KMS-11 (cell line): Measurements from ENCODE around the gene CCDC188.

ENCODE experiments used
- H2AFZ ChIP-seq: fragments of 200-600 bp; sonication (generic); 2 replicates; pipeline ENCODE4 v1.6.1; 2016; ENCODE audit warnings: antibody characterized with exemption, mixed run types, low read depth
- H3K27ac ChIP-seq: fragments of 200-600 bp; sonication (generic); 2 replicates; pipeline ENCODE4 v1.6.1; 2016; ENCODE audit warnings: mild to moderate bottlenecking, mixed run types
- H3K27me3 ChIP-seq: fragments of 200-600 bp; sonication (generic); 2 replicates; pipeline ENCODE4 v1.6.1; 2017; ENCODE audit warnings: mild to moderate bottlenecking, low read depth, mixed run types, moderate library complexity; ENCODE audit not compliant: insufficient read depth
- H3K36me3 ChIP-seq: fragments of 200-600 bp; sonication (generic); 2 replicates; pipeline ENCODE4 v1.6.1; 2017; ENCODE audit warnings: mild to moderate bottlenecking, mixed run types; ENCODE audit not compliant: insufficient read depth
- H3K4me1 ChIP-seq: fragments of 200-600 bp; sonication (generic); 2 replicates; pipeline ENCODE4 v1.6.1; 2016; ENCODE audit warnings: mild to moderate bottlenecking, low read depth, mixed run types; ENCODE audit not compliant: poor library complexity, severe bottlenecking
- H3K4me2 ChIP-seq: fragments of 200-600 bp; sonication (generic); 2 replicates; pipeline ENCODE4 v1.7.0; 2016; ENCODE audit warnings: mild to moderate bottlenecking, mixed run types
- H3K4me3 ChIP-seq: fragments of 200-600 bp; sonication (generic); IDR thresholded peaks from 2 replicates; pipeline ENCODE4 v1.6.1; 2017; ENCODE audit warnings: low read depth, low read length, mixed read lengths; ENCODE audit not compliant: insufficient read depth
- H3K79me2 ChIP-seq: fragments of 200-600 bp; sonication (generic); 2 replicates; pipeline ENCODE4 v1.6.1; 2016; ENCODE audit warnings: low read depth, mixed run types; ENCODE audit not compliant: insufficient read depth
- H3K9ac ChIP-seq: fragments of 200-600 bp; sonication (generic); 2 replicates; pipeline ENCODE4 v1.6.1; 2016; ENCODE audit warnings: mild to moderate bottlenecking, mixed run types
- H4K20me1 ChIP-seq: fragments of 200-600 bp; sonication (generic); 2 replicates; pipeline ENCODE4 v1.6.1; 2016; ENCODE audit warnings: mild to moderate bottlenecking, mixed run types; ENCODE audit not compliant: insufficient read depth
- TF ChIP-seq, protein P1 (sequence below): fragments of 200-600 bp; sonication (generic); conservative IDR thresholded peaks from 2 replicates; pipeline ENCODE4 v1.6.1; 2017; ENCODE audit warnings: low read depth, mild to moderate bottlenecking, antibody characterized with exemption, low read length, moderate library complexity, mixed read lengths

Gene CCDC188

GRCh38 chr22:20116376-20116950 lies 34.4 kb downstream of the CCDC188 start:
- H3K27ac ChIP-seq, result peak overlapping the region; percentile 81
- TF ChIP-seq, protein P1, sequence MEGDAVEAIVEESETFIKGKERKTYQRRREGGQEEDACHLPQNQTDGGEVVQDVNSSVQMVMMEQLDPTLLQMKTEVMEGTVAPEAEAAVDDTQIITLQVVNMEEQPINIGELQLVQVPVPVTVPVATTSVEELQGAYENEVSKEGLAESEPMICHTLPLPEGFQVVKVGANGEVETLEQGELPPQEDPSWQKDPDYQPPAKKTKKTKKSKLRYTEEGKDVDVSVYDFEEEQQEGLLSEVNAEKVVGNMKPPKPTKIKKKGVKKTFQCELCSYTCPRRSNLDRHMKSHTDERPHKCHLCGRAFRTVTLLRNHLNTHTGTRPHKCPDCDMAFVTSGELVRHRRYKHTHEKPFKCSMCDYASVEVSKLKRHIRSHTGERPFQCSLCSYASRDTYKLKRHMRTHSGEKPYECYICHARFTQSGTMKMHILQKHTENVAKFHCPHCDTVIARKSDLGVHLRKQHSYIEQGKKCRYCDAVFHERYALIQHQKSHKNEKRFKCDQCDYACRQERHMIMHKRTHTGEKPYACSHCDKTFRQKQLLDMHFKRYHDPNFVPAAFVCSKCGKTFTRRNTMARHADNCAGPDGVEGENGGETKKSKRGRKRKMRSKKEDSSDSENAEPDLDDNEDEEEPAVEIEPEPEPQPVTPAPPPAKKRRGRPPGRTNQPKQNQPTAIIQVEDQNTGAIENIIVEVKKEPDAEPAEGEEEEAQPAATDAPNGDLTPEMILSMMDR, result no peak
- H3K9ac ChIP-seq, result peak overlapping the region; percentile 96
- no peaks in the 10 kb centered on the region for H3K27me3 ChIP-seq
- H3K4me3 ChIP-seq, result no peak overlapping the region
- peaks cover 34% of the 10 kb centered on the region for H3K4me1 ChIP-seq
- peaks cover 14% of the 10 kb centered on the region; the same call in 1 of the 2 replicates for H3K36me3 ChIP-seq
- H4K20me1 ChIP-seq, result no peaks in the 10 kb centered on the region
- peaks cover 62% of the 10 kb centered on the region for H3K79me2 ChIP-seq
- peak overlapping the region; percentile 66 for H3K4me2 ChIP-seq
- H2AFZ ChIP-seq, result peak overlapping the region; percentile 60; the same call in 1 of the 2 replicates

GRCh38 chr22:20115691-20116375 lies 35.0 kb downstream of the CCDC188 start, which contains the start of gene RANBP1:
Gene RANBP1 (plus strand): TSS chr22:20116104. CDS start chr22:20116185, 81 bp downstream.
- Histone ChIP-seq H3K27ac (peak within 1 kb of the TSS; percentile 81), H3K4me2 (peak within 1 kb of the TSS; percentile 66), H3K27me3 (no peaks in the 10 kb centered on the region), H3K9ac (peak within 1 kb of the TSS; percentile 96), H3K36me3 (peaks cover 12% of the 10 kb centered on the region; the same call in 1 of the 2 replicates), H4K20me1 (no peaks in the 10 kb centered on the region), H3K79me2 (peaks cover 55% of the 10 kb centered on the region), H3K4me3 (no peak within 1 kb of the TSS), H3K4me1 (peaks cover 30% of the 10 kb centered on the region), H2AFZ (peak within 1 kb of the TSS; percentile 60; the same call in 1 of the 2 replicates)
- TF ChIP-seq, protein P1, result no peak

DNA sequence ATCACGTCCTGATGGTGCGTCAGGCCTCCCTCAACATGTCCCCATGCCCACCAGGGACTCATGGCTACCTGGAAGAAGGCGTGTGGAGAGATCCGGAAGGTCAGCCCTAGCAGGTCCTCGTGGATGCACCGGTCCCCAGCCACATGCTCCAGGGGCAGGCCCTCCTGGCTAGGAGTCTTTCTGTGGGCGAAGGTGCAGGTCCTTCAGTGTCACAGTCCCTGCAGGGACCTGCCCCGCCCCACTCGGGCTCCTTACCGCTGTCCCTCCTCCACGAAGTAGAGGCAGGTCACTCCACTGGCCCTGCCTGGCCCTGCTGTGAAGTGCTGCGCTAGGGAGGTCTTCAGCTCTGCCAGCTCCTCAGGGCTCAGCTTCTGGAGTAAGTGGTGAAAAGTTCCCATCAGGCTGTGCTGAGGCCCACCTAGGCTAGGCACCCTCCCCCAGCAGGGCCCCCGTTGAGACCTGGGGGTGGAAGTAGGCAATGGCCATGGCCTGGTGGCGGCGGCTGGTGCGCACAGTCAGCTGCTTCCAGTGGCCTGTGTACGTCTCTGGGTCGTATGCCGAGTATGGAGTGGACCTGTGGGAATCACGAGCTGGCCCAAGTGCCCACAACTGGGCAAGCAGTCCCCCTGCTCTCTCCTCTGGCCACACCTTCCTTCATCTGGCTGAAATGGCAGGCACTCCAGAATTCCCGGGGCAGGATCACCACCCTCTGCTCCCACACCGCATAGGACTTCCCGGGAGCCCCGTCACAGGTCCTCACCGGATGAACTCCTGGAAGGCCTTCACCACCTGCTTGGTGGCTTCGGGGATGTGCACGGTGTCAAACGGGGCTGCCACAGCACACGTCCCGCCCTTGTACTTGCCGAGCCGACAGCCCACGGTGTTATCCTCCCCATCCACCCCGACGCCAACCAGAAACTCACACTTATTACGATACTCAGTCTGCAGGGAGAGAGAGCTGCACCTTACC lies 36.1 kb downstream of the CCDC188 start:
- peaks cover 20% of the 10 kb centered on the region for H3K4me1 ChIP-seq
- peaks cover 3% of the 10 kb centered on the region; the same call in 1 of the 2 replicates for H3K36me3 ChIP-seq
- H3K9ac ChIP-seq, result no peak overlapping the region
- TF ChIP-seq, protein P1, result no peak
- H2AFZ ChIP-seq, result no peak overlapping the region
- no peaks in the 10 kb centered on the region for H4K20me1 ChIP-seq
- H3K79me2 ChIP-seq, result peaks cover 45% of the 10 kb centered on the region
- H3K27me3 ChIP-seq, result no peaks in the 10 kb centered on the region
- H3K4me2 ChIP-seq, result peak overlapping the region; percentile 66; the same call in 1 of the 2 replicates
- H3K4me3 ChIP-seq, result no peak overlapping the region
- no peak overlapping the region for H3K27ac ChIP-seq

- no peak overlapping the region for H3K27ac ChIP-seq
- H3K9ac ChIP-seq, result no peak overlapping the region
- no peaks in the 10 kb centered on the region for H3K36me3 ChIP-seq
- H3K4me1 ChIP-seq, result peaks cover 9% of the 10 kb centered on the region
- peaks cover 34% of the 10 kb centered on the region for H3K79me2 ChIP-seq
- H3K4me3 ChIP-seq, result no peak overlapping the region
- H3K4me2 ChIP-seq, result no peak overlapping the region
- H3K27me3 ChIP-seq, result no peaks in the 10 kb centered on the region
- TF ChIP-seq, protein P1, result no peak
- no peak overlapping the region for H2AFZ ChIP-seq
- no peaks in the 10 kb centered on the region for H4K20me1 ChIP-seq
Observed at GRCh38 chr22:20113551-20114310, 37.1 kb downstream of the CCDC188 start.
